Mesendoderm (in vitro differentiated cells): ENCODE data around the gene GPR45.
"Not testable (repeated sequence)": the region's sequence is repeated elsewhere in the genome, so short reads cannot be mapped to it uniquely, and the experiment has no call there.

Experiments used
- DNase-seq: peaks from one replicate; pipeline ENCODE4 v3.0.0; 2013
- H2AK5ac ChIP-seq: 2 replicates; pipeline ENCODE4 v1.6.1; 2013; ENCODE audit warnings: low read length, inconsistent platforms
- H2BK120ac ChIP-seq: 2 replicates; pipeline ENCODE4 v1.6.1; 2013; ENCODE audit warnings: low read depth, mild to moderate bottlenecking, low read length, moderate library complexity, mixed read lengths
- H2BK15ac ChIP-seq: replicated peaks from 2 replicates; pipeline ENCODE4 v1.6.1; 2013; ENCODE audit warnings: low read depth, mild to moderate bottlenecking, moderate library complexity
- H2BK5ac ChIP-seq: 2 replicates; pipeline ENCODE4 v1.6.1; 2013; ENCODE audit warnings: low read length, inconsistent platforms
- H3K18ac ChIP-seq: 2 replicates; pipeline ENCODE4 v1.6.1; 2013; ENCODE audit warnings: mild to moderate bottlenecking, low read length, mixed read lengths
- H3K23ac ChIP-seq: one replicate; pipeline ENCODE4 v1.6.1; 2013; ENCODE audit warnings: low read length
- H3K27ac ChIP-seq: 2 replicates; pipeline ENCODE4 v1.5.1; 2013; ENCODE audit warnings: low read depth, mild to moderate bottlenecking, inconsistent platforms, low read length, moderate library complexity
- H3K27me3 ChIP-seq: 2 replicates; pipeline ENCODE4 v1.6.1; 2013; ENCODE audit warnings: low read length, control low read depth, mild to moderate bottlenecking, inconsistent platforms; ENCODE audit not compliant: insufficient read depth, poor library complexity
- H3K36me3 ChIP-seq: 2 replicates; pipeline ENCODE4 v1.6.1; 2013; ENCODE audit warnings: low read length, inconsistent platforms; ENCODE audit not compliant: control insufficient read depth, insufficient read depth
- H3K4ac ChIP-seq: one replicate; pipeline ENCODE4 v1.6.1; 2013; ENCODE audit warnings: low read depth, mild to moderate bottlenecking, low read length, moderate library complexity
- H3K4me1 ChIP-seq: 2 replicates; pipeline ENCODE4 v1.6.1; 2013; ENCODE audit warnings: low read depth, low read length, inconsistent platforms; ENCODE audit not compliant: control insufficient read depth
- H3K4me2 ChIP-seq: 2 replicates; pipeline ENCODE4 v1.6.1; 2013; ENCODE audit warnings: low read length
- H3K4me3 ChIP-seq: 2 replicates; pipeline ENCODE4 v1.5.1; 2013; ENCODE audit warnings: mild to moderate bottlenecking, low read length
- H3K56ac ChIP-seq: one replicate; pipeline ENCODE4 v1.6.1; 2013; ENCODE audit warnings: low read length
- H3K79me1 ChIP-seq: 2 replicates; pipeline ENCODE4 v1.6.1; 2013; ENCODE audit warnings: low read length, inconsistent platforms
- H3K79me2 ChIP-seq: 2 replicates; pipeline ENCODE4 v1.6.1; 2013; ENCODE audit warnings: mild to moderate bottlenecking, low read length; ENCODE audit not compliant: control insufficient read depth, insufficient read depth
- H3K9ac ChIP-seq: 2 replicates; pipeline ENCODE4 v1.6.1; 2013; ENCODE audit warnings: low read length, inconsistent platforms
- H4K5ac ChIP-seq: one replicate; pipeline ENCODE4 v1.6.1; 2013; ENCODE audit warnings: low read length
- H4K8ac ChIP-seq: one replicate; pipeline ENCODE4 v1.6.1; 2013; ENCODE audit warnings: low read depth, mild to moderate bottlenecking, control low read depth, low read length, moderate library complexity
- WGBS: extraction: QIAGEN DNeasy Blood & Tissue Kit; methylation state at CpG from one replicate; pipeline ENCODE4 v1.1.7; 2013; ENCODE audit warnings: low lambda C conversion rate, missing lambda C conversion rate; ENCODE audit not compliant: insufficient coverage; ENCODE audit errors: extremely low coverage; 5-methylcytosine and 5-hydroxymethylcytosine counted together

GPR45 gene

DNA sequence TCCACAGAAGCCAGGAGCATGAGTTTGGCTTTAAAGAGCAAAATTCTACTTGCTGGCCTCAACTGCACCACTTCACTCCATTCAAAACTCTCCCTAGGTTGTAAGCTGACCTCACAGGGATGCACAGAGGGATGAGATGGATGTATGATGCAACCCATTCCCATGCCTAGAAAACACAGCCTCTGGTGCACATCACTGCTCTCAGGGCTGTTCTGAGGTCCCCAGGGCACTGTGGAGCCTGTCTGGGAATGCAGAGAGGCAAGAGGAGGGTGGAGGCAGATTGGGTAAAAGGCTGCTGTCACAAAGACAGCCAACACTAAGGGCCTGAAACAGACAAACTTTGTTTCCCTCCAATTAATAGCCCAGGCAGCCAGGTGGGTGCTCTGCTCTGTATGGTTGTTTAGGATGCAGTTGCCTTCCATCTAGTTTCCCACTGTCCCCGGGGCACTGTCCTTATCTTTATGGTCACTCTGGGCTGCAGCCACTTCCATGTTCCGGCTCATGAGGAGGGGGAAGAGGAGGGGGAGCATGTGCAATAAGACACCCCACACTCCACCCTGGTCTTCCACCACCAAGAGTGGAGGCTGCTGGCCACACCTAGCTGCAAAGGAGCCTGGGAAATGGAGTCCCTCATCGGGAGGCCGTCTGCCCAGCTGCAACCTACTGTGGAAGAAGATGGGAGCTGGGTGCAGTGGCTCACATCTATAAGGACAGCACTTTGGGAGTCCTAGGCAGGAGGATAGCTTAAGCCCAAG is 7.0 kb downstream of the GPR45 start:
- H3K27me3 ChIP-seq = no peaks in the 10 kb centered on the region
- WGBS = no CpG with 5 or more reads among the region's 4 CpGs

DNA sequence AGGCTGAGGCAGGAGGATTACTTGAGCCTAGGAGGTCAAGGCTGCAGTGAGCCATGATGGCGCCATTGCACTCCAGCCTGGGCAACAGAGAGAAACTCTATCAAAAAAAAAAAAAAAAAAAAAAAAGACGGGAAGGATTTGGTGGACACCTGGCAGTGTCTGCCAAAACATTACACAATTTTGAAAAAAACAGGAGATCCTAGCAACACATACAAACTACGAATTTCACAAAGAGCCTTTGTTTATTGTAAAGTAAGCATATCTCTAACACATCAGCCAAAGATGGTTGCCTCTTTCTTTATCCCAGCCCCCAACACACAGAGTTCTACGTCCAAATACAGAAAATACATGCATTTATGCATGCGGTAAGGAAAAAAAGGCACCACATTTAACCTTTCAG is 7.6 kb downstream of the GPR45 start:
- H3K27me3 ChIP-seq = no peaks in the 10 kb centered on the region
- no peak overlapping the region for H3K56ac ChIP-seq
- no peak overlapping the region for H3K18ac ChIP-seq
- no peak overlapping the region for H3K4me2 ChIP-seq
- H3K79me2 ChIP-seq = no peaks in the 10 kb centered on the region
- no peak overlapping the region for H3K4ac ChIP-seq
- H2BK15ac ChIP-seq = no peak overlapping the region
- no peak overlapping the region for H3K4me3 ChIP-seq
- H3K79me1 ChIP-seq = no peaks in the 10 kb centered on the region
- H2BK5ac ChIP-seq = no peak overlapping the region
- no peak overlapping the region for H2BK120ac ChIP-seq
- no peak overlapping the region for H3K23ac ChIP-seq
- H3K36me3 ChIP-seq = no peaks in the 10 kb centered on the region
- no peak overlapping the region for H3K27ac ChIP-seq
- whole genome bisulfite sequencing = no CpG with 5 or more reads among the region's 5 CpGs
- DNase-seq = no peak
- no peak overlapping the region for H3K9ac ChIP-seq
- H4K8ac ChIP-seq = no peak overlapping the region
- H3K4me1 ChIP-seq = no peaks in the 10 kb centered on the region
- H2AK5ac ChIP-seq = no peak overlapping the region
- H4K5ac ChIP-seq = no peak overlapping the region

More for the DNA sequence above, 7.0 kb downstream of the GPR45 start:
- Histone ChIP-seq H2AK5ac (no peak overlapping the region), H3K4me2 (no peak overlapping the region), H4K5ac (no peak overlapping the region), H3K4ac (no peak overlapping the region), H3K27ac (no peak overlapping the region), H3K9ac (no peak overlapping the region), H3K79me2 (no peaks in the 10 kb centered on the region), H3K56ac (no peak overlapping the region), H2BK5ac (no peak overlapping the region), H3K18ac (no peak overlapping the region), H2BK120ac (no peak overlapping the region), H2BK15ac (no peak overlapping the region), H3K4me1 (no peaks in the 10 kb centered on the region), H3K36me3 (no peaks in the 10 kb centered on the region), H3K79me1 (no peaks in the 10 kb centered on the region), H3K23ac (no peak overlapping the region), H3K4me3 (no peak overlapping the region), H4K8ac (no peak overlapping the region)
- no peak for DNase-seq

DNA sequence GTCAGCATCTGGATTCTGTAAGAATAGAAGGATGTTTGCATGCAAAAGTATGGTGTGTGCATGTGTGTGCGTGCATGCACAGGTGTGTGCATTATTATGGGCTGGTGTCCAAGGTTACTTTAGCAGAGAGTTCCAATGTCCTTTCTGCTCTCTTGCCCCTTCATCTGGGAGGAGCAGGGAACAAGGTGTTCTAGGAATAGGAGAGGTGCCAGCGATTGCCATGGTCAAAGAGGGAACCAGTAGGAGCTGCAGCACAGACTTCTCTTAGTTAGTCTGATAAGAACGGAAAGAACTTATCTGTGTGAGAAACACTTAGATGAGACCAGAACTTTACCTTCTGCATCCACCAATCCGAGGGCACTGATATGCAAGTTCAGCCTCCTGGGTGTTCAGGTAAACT is 8.3 kb downstream of the GPR45 start:
- Histone ChIP-seq H3K4me2 (no peak overlapping the region), H4K5ac (no peak overlapping the region), H3K4ac (no peak overlapping the region), H3K23ac (no peak overlapping the region), H3K4me1 (no peaks in the 10 kb centered on the region), H3K27ac (no peak overlapping the region), H3K4me3 (no peak overlapping the region), H2AK5ac (no peak overlapping the region), H2BK5ac (no peak overlapping the region), H3K18ac (no peak overlapping the region), H3K9ac (no peak overlapping the region), H3K79me1 (no peaks in the 10 kb centered on the region), H2BK120ac (no peak overlapping the region), H3K79me2 (no peaks in the 10 kb centered on the region), H4K8ac (no peak overlapping the region), H3K27me3 (no peaks in the 10 kb centered on the region), H2BK15ac (no peak overlapping the region), H3K36me3 (no peaks in the 10 kb centered on the region), H3K56ac (no peak overlapping the region)
- WGBS = no CpG with 5 or more reads among the region's 4 CpGs
- DNase-seq = no peak

DNA sequence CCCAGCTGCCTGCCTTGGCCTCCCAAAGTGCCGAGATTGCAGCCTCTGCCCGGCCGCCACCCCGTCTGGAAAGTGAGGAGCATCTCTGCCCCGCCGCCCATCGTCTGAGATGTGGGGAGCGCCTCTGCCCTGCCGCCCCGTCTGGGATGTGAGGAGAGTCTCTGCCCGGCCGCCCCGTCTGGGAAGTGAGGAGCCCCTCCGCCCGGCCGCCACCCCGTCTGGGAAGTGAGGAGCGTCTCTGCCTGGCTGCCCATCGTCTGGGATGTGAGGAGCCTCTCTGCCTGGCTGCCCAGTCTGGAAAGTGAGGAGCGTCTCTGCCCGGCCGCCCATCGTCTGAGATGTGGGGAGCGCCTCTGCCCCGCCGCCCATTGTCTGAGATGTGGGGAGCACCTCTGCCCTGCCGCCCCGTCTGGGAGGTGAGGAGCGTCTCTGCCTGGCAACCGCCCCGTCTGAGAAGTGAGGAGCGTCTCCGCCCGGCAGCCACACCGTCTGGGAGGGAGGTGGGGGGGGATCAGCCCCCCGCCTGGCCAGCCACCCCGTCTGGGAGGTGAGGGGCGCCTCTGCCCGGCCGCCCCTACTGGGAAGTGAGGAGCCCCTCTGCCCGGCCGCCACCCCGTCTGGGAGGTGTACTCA is 9.6 kb downstream of the GPR45 start:
- H3K18ac ChIP-seq, H3K27me3 ChIP-seq, H3K36me3 ChIP-seq, H3K23ac ChIP-seq, H3K4ac ChIP-seq, H3K4me2 ChIP-seq, H2AK5ac ChIP-seq, H2BK15ac ChIP-seq, H2BK5ac ChIP-seq, H3K4me3 ChIP-seq, H3K79me2 ChIP-seq, DNase-seq, H4K8ac ChIP-seq, H3K4me1 ChIP-seq, H3K9ac ChIP-seq, H3K27ac ChIP-seq, H4K5ac ChIP-seq, H2BK120ac ChIP-seq, H3K56ac ChIP-seq, H3K79me1 ChIP-seq: not testable (repeated sequence)
- WGBS = no CpG with 5 or more reads among the region's 43 CpGs

DNA sequence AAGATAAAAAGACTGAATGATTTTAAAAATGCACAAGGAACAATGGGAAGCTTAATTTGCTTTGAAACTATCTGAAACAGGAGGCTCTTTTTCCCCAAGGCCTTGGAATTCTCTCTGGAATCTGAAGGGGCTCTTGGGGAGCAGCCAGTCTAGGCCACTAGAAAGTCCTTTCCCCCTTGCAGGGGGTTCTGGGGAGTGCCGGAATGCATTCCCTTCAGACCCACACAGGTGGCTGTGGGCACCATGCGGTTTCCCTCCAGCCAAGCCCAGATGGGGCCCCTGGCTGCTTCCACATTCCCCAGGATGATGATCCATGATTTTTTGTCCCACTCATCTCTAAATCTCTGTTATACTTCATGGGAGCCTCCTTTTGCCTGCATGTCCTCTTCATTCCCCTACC is 10.7 kb downstream of the GPR45 start:
- H3K56ac ChIP-seq = no peak overlapping the region
- no peak for DNase-seq
- H4K5ac ChIP-seq = no peak overlapping the region
- no peak overlapping the region for H2BK15ac ChIP-seq
- no peak overlapping the region for H3K23ac ChIP-seq
- H3K9ac ChIP-seq = no peak overlapping the region
- no peak overlapping the region for H3K27ac ChIP-seq
- no peak overlapping the region for H2AK5ac ChIP-seq
- H3K18ac ChIP-seq = no peak overlapping the region
- WGBS = no CpG with 5 or more reads among the region's 2 CpGs
- no peaks in the 10 kb centered on the region for H3K36me3 ChIP-seq
- no peak overlapping the region for H3K4ac ChIP-seq
- H2BK120ac ChIP-seq = no peak overlapping the region
- H3K4me2 ChIP-seq = no peak overlapping the region
- H3K4me3 ChIP-seq = no peak overlapping the region
- H3K4me1 ChIP-seq = no peaks in the 10 kb centered on the region
- no peaks in the 10 kb centered on the region for H3K27me3 ChIP-seq
- no peaks in the 10 kb centered on the region for H3K79me1 ChIP-seq
- no peaks in the 10 kb centered on the region for H3K79me2 ChIP-seq
- no peak overlapping the region for H2BK5ac ChIP-seq
- no peak overlapping the region for H4K8ac ChIP-seq
